SU-DHL-6 (cell line): ENCODE results near the gene RGP1.

Source experiments
- CTCF ChIP-seq: fragments of 200-600 bp; sonication (generic); IDR thresholded peaks from one replicate; pipeline ENCODE4 v1.5.1; 2017; ENCODE audit warnings: antibody characterized with exemption, mild to moderate bottlenecking, low read length, moderate library complexity; ENCODE audit not compliant: insufficient read depth, poor library complexity, severe bottlenecking
- EZH2phosphoT487 ChIP-seq: fragments of 200-600 bp; sonication (generic), shearing (Covaris generic); conservative IDR thresholded peaks from 2 replicates; pipeline ENCODE4 v1.6.1; 2018; ENCODE audit warnings: mild to moderate bottlenecking, antibody characterized with exemption, low read length, moderate library complexity, mixed read lengths

DNA sequence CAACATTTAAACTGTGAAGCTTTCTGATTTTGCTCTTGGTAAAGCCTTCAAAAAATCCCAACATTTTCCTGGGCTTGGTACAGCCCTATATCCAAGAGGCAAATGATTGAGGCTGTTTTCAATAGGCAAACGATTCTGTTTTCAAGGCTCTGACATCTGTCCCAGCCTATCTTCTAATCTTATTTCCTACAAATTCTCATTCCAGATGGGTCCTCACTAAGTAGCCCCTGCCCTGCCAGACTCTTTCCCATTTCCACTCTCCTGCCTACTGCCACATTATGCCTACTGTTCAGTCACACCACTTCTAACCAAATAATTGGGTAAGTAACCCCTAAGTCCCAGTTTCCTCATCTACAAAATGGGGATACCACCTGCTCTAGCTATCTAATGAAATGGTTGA lies 3.5 kb upstream of the RGP1 start:
- TF ChIP-seq CTCF: no peak
- no peak for TF ChIP-seq EZH2phosphoT487
